SK-N-SH treated with all-trans-retinoic acid at 6 μM for 48 hours (cell line): ENCODE data around the gene ROBO1.

Experiments used
- ARNTL ChIP-seq: fragments of 450-650 bp; formaldehyde crosslinking; IDR thresholded peaks from 2 replicates; pipeline ENCODE4 v1.5.0; 2020; ENCODE audit warnings: low read depth, mild to moderate bottlenecking, moderate library complexity, borderline replicate concordance
- CREB5 ChIP-seq: fragments of 250-450 bp; sonication (Bioruptor Pico); IDR thresholded peaks from 2 replicates; pipeline ENCODE4 v1.5.1; 2020; ENCODE audit warnings: low read depth, mild to moderate bottlenecking, moderate library complexity
- ISL1 ChIP-seq: fragments of 250-450 bp; sonication (Bioruptor Pico); IDR thresholded peaks from 2 replicates; pipeline ENCODE4 v2.1.2; 2022; ENCODE audit warnings: mild to moderate bottlenecking, moderate library complexity
- PATZ1 ChIP-seq: fragments of 250-450 bp; sonication (Bioruptor Pico); IDR thresholded peaks from 2 replicates; pipeline ENCODE4 v1.8.0; 2020; ENCODE audit warnings: mild to moderate bottlenecking, moderate library complexity, borderline replicate concordance
- PPARA ChIP-seq: fragments of 250-450 bp; sonication (Bioruptor Pico); IDR thresholded peaks from 2 replicates; pipeline ENCODE4 v1.5.0; 2020; ENCODE audit warnings: mild to moderate bottlenecking, borderline replicate concordance
- RARB ChIP-seq: fragments of 250-450 bp; sonication (Bioruptor Pico); IDR thresholded peaks from 2 replicates; pipeline ENCODE4 v1.8.0; 2021; ENCODE audit warnings: mild to moderate bottlenecking, moderate library complexity
- SNAI2 ChIP-seq: fragments of 250-450 bp; sonication (Bioruptor Pico); IDR thresholded peaks from 2 replicates; pipeline ENCODE4 v1.5.0; 2020; ENCODE audit warnings: mild to moderate bottlenecking, moderate library complexity
- TOX ChIP-seq: fragments of 250-450 bp; sonication (Bioruptor Pico); IDR thresholded peaks from 2 replicates; pipeline ENCODE4 v1.8.0; 2021; ENCODE audit warnings: mild to moderate bottlenecking, moderate library complexity, borderline replicate concordance
- TSHZ2 ChIP-seq: fragments of 250-450 bp; sonication (Bioruptor Pico); IDR thresholded peaks from 2 replicates; pipeline ENCODE4 v1.5.0; 2020; ENCODE audit warnings: mild to moderate bottlenecking, moderate library complexity
- ZFP3 ChIP-seq: fragments of 250-450 bp; sonication (Bioruptor Pico); IDR thresholded peaks from 2 replicates; pipeline ENCODE4 v1.5.0; 2020; ENCODE audit warnings: mild to moderate bottlenecking, moderate library complexity
- ZFP30 ChIP-seq: fragments of 450-650 bp; formaldehyde crosslinking; IDR thresholded peaks from 2 replicates; pipeline ENCODE4 v1.5.0; 2022; ENCODE audit warnings: mild to moderate bottlenecking, moderate library complexity
- ZNF8 ChIP-seq: fragments of 450-650 bp; formaldehyde crosslinking; IDR thresholded peaks from 2 replicates; pipeline ENCODE4 v1.5.0; 2020; ENCODE audit warnings: mild to moderate bottlenecking, moderate library complexity

- no peak for TF ChIP-seq ZFP3 (CRISPR knock-in tag)
- TF ChIP-seq RARB (CRISPR knock-in tag): no peak
- no peak for TF ChIP-seq TSHZ2
- TF ChIP-seq ARNTL (CRISPR knock-in tag): no peak
- no peak for TF ChIP-seq SNAI2
- no peak for TF ChIP-seq PPARA (CRISPR knock-in tag)
- TF ChIP-seq PATZ1: no peak
- TF ChIP-seq CREB5 (CRISPR knock-in tag): no peak
- no peak for TF ChIP-seq ISL1
- TF ChIP-seq ZFP30: no peak
- no peak for TF ChIP-seq TOX (CRISPR knock-in tag)
- no peak for TF ChIP-seq ZNF8 (CRISPR knock-in tag)
Observed at GRCh38 chr3:78804251-78805037, 963.4 kb downstream of the ROBO1 start.
